Mammary epithelial cell (primary cell): ENCODE measurements around the gene PLCH1.

Experiments used
- CTCF ChIP-seq, 2 donors: IDR thresholded peaks in 1 of 2; conservative IDR thresholded peaks in 1 of 2; 2 replicates each; pipeline ENCODE4 v1.5.1; 2011 to 2012; ENCODE audit warnings: inconsistent platforms in 2 of 2, low read length in 2 of 2, mild to moderate bottlenecking in 2 of 2, control low read depth in 1 of 2, low read depth in 1 of 2; ENCODE audit not compliant: insufficient read depth in 1 of 2; ENCODE audit errors: extremely low read depth in 1 of 2
- EZH2 ChIP-seq: IDR thresholded peaks from 2 replicates; pipeline ENCODE4 v1.6.1; 2012; ENCODE audit warnings: low read length, inconsistent platforms, borderline replicate concordance

- TF ChIP-seq CTCF (conservative IDR thresholded peaks at IDR 0.05 in 1 of 2, IDR thresholded peaks at IDR 0.05 in 1 of 2; ENCODE audit: extremely low read depth in 1 of 2, insufficient read depth in 1 of 2, low read depth in 1 of 2, low read length in 2 of 2) (no peak), EZH2 (no peak)
Observed at GRCh38 chr3:155737844-155738460, 6.9 kb downstream of the PLCH1 start.
